Karpas-422 (cell line): ENCODE data around the gene TTYH1. TPM values are rescaled to one million over a fixed set of nuclear protein-coding genes. Genes with fewer than 3 reads are reported as not detected.
"Not testable (repeated sequence)": the region's sequence is repeated elsewhere in the genome, so short reads cannot be mapped to it uniquely, and the experiment has no call there.

Experiments
- DNase-seq: peaks from one replicate; pipeline ENCODE4 v3.0.0-alpha.2; 2015
- H2AFZ ChIP-seq: fragments of 200-600 bp; sonication (generic); 2 replicates; pipeline ENCODE4 v1.6.1; 2014; ENCODE audit warnings: antibody characterized with exemption, low read length, mixed read lengths
- H3K27ac ChIP-seq: fragments of 200-600 bp; sonication (generic); 2 replicates; pipeline ENCODE4 v1.5.1; 2014; ENCODE audit warnings: mild to moderate bottlenecking, low read length, moderate library complexity
- H3K27me3 ChIP-seq: fragments of 200-600 bp; sonication (generic); 2 replicates; pipeline ENCODE4 v1.6.1; 2014; ENCODE audit warnings: low read length, mixed read lengths
- H3K36me3 ChIP-seq: fragments of 200-600 bp; sonication (generic); 2 replicates; pipeline ENCODE4 v1.6.1; 2014; ENCODE audit warnings: low read length, mixed read lengths; ENCODE audit not compliant: insufficient read depth
- H3K4me1 ChIP-seq: fragments of 200-600 bp; sonication (generic); 2 replicates; pipeline ENCODE4 v1.6.1; 2014; ENCODE audit warnings: mild to moderate bottlenecking, low read length, mixed read lengths
- H3K4me2 ChIP-seq: fragments of 200-600 bp; sonication (generic); 2 replicates; pipeline ENCODE4 v1.6.1; 2014; ENCODE audit warnings: low read length, low read depth, mild to moderate bottlenecking; ENCODE audit not compliant: poor library complexity, severe bottlenecking
- H3K4me3 ChIP-seq: fragments of 200-600 bp; sonication (generic); 2 replicates; pipeline ENCODE4 v1.5.1; 2014; ENCODE audit warnings: mild to moderate bottlenecking, antibody characterized with exemption, low read length, mixed read lengths
- H3K79me2 ChIP-seq: fragments of 200-600 bp; sonication (generic); 2 replicates; pipeline ENCODE4 v1.6.1; 2014; ENCODE audit warnings: mild to moderate bottlenecking, low read length, mixed read lengths
- H3K9ac ChIP-seq: fragments of 200-600 bp; sonication (generic); 2 replicates; pipeline ENCODE4 v1.6.0; 2014; ENCODE audit warnings: low read length
- H3K9me2 ChIP-seq: fragments of 200-600 bp; sonication (generic), shearing (Covaris generic); replicated peaks from 2 replicates; pipeline ENCODE4 v1.6.0; 2014; ENCODE audit warnings: mild to moderate bottlenecking, low read length, moderate library complexity; ENCODE audit not compliant: insufficient read depth
- H3K9me3 ChIP-seq: fragments of 300-700, 200-600 bp; sonication (generic); 2 replicates; pipeline ENCODE4 v1.6.1; 2014; ENCODE audit warnings: low read length, mixed read lengths
- H4K20me1 ChIP-seq: fragments of 200-600 bp; sonication (generic); 2 replicates; pipeline ENCODE4 v1.6.1; 2014; ENCODE audit warnings: mild to moderate bottlenecking, antibody characterized with exemption, low read length, low read depth; ENCODE audit not compliant: insufficient read depth
- total RNA-seq: library from RNA; depleted of rRNA; stranded (reverse); fragments of >200 nt; shearing (Covaris generic); gene quantifications from 2 replicates; pipeline ENCODE4 v1.2.3, GENCODE V29; 2014; ENCODE audit warnings: low replicate concordance

TTYH1 gene
- total RNA-seq, 1 experiment from 2014 or later: not detected

DNA sequence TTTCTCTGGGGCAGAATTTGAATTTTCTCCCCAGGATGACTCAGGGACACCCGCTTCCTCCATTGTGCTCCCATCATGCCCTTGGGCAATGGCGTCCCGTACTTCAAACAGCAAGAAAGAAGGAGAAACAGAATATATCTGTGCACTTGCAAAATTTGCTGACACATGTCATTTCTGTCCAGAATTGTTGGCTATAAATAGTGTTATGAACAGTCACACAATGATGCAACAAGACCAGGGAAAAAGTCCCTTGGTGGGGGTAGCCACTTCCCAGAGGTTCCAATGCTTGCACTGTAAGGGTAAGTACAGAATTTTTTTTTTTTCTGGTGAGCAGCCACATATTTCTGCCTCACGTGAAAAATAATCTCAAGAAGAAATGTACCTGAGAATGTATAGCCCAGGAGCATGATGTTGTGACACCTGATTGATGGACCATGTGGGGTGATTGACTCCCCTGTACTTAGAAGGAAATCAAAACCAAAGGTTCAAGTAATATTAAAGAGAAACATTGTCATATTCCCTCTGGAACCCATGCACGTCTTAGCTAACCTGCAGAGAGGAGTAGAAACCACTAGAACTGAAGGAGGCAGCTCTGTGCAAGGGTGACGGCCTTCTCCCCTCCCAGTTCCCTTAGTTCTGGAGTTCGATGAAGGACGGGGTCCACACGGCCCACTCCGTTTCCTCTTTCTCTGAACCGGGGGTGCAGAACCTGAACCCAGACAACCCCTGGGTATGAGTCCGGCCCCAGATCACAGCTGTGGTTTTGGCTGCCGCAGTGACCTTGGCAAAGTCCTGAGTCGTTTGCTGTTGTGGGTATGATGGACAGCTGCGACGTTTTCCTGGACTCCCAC lies 41.3 kb upstream of the TTYH1 start:
- peak overlapping the region; percentile 54; the same call in 1 of the 2 replicates for H2AFZ ChIP-seq
- 0 out of 2 replicates have a peak overlapping the region, but pooled peaks have one; percentile 7 for H3K4me3 ChIP-seq
- peak overlapping the region; percentile 10 for H3K4me2 ChIP-seq
- H4K20me1 ChIP-seq: no peaks in the 10 kb centered on the region
- no peaks in the 10 kb centered on the region for H3K79me2 ChIP-seq
- DNase-seq: no peak
- H3K9me2 ChIP-seq: no peaks in the 10 kb centered on the region
- no peak overlapping the region for H3K27ac ChIP-seq
- H3K4me1 ChIP-seq: peaks cover 20% of the 10 kb centered on the region
- H3K27me3 ChIP-seq: no peaks in the 10 kb centered on the region; the same call in 1 of the 2 replicates
- H3K9me3 ChIP-seq: no peaks in the 10 kb centered on the region
- no peak overlapping the region for H3K9ac ChIP-seq
- no peaks in the 10 kb centered on the region for H3K36me3 ChIP-seq

- H3K36me3 ChIP-seq, H3K4me2 ChIP-seq, H2AFZ ChIP-seq, H3K9ac ChIP-seq, H3K4me3 ChIP-seq, DNase-seq, H4K20me1 ChIP-seq, H3K9me3 ChIP-seq, H3K79me2 ChIP-seq, H3K9me2 ChIP-seq, H3K27ac ChIP-seq, H3K27me3 ChIP-seq: not testable (repeated sequence)
- peaks cover 20% of the 10 kb centered on the region for H3K4me1 ChIP-seq
These were observed 39.9 kb upstream of the TTYH1 start for GRCh38 chr19:54375181-54375938.

DNA sequence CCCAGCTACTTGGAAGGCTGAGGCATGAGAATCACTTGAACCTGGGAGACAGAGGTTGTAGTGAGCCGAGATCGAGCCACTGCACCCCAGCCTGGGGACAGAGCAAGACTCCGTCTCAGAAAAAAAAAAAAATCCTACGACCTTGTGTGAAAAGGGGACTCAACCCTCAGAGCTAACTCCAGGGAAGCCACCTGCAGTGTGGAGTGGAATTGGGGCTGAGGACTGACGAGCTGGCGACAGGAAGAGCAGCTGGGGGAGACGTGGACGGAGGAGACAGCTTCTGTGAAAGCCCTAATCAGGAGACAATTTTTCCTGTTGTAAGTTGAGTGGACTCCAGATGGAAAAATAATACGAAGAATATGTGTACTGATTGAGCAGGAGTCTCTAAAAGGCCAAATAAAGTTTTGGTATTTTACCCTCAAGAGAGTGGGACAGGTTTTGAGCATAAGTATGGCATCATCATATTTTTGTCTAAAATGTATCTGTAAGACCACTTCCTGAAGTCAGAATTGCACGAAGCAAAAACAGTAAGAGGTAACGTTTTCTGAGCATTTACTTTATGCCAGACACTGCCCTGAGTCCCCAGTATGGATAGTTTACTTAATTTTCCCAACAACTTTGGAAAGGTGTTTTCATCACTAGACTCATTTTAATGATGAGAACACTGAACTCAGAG lies 38.5 kb upstream of the TTYH1 start:
- H3K9me2 ChIP-seq: no peaks in the 10 kb centered on the region
- H3K36me3 ChIP-seq: no peaks in the 10 kb centered on the region
- no peak overlapping the region for H3K9ac ChIP-seq
- no peaks in the 10 kb centered on the region for H3K79me2 ChIP-seq
- H3K9me3 ChIP-seq: no peaks in the 10 kb centered on the region
- H3K4me2 ChIP-seq: no peak overlapping the region
- H3K4me1 ChIP-seq: peaks cover 20% of the 10 kb centered on the region
- no peak overlapping the region for H3K27ac ChIP-seq
- DNase-seq: no peak
- H2AFZ ChIP-seq: no peak overlapping the region
- H3K27me3 ChIP-seq: no peaks in the 10 kb centered on the region; the same call in 1 of the 2 replicates
- no peaks in the 10 kb centered on the region for H4K20me1 ChIP-seq
- H3K4me3 ChIP-seq: no peak overlapping the region

GRCh38 chr19:54379187-54379678 lies 36.0 kb upstream of the TTYH1 start:
- Histone ChIP-seq H3K4me2 (no peak overlapping the region), H3K4me3 (no peak overlapping the region)

DNA sequence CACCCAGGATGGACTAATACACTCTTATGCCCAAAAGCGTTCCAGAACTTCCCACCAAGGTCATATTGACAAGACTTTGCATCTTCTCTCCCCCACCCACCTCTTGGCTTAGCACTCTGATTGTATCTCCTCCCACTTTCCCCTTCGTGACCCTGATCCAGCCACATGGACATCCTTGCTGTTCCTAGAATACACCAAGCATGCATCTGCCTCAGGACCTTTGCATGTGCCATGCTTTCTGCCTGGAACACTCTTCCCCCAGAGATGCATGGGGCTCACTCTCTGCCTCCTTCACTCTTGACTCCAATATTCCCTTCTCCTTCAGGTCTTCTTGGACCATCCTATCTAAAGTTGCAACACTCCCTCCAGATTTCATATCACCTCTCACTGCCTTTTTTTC lies 34.4 kb upstream of the TTYH1 start:
- Histone ChIP-seq H3K4me2 (no peak overlapping the region), H3K4me3 (no peak overlapping the region), H3K27ac (no peak overlapping the region), H3K79me2 (no peaks in the 10 kb centered on the region), H3K4me1 (peaks cover 13% of the 10 kb centered on the region), H3K9ac (no peak overlapping the region), H3K36me3 (no peaks in the 10 kb centered on the region), H3K27me3 (no peaks in the 10 kb centered on the region; the same call in 1 of the 2 replicates), H2AFZ (no peak overlapping the region), H3K9me2 (no peaks in the 10 kb centered on the region), H4K20me1 (no peaks in the 10 kb centered on the region), H3K9me3 (no peaks in the 10 kb centered on the region)
- no peak for DNase-seq

More at GRCh38 chr19:54379187-54379678, 36.0 kb upstream of the TTYH1 start:
- H3K27me3 ChIP-seq: no peaks in the 10 kb centered on the region; the same call in 1 of the 2 replicates
- H3K9me3 ChIP-seq: no peaks in the 10 kb centered on the region
- H3K4me1 ChIP-seq: peaks cover 13% of the 10 kb centered on the region
- H2AFZ ChIP-seq: no peak overlapping the region
- H3K9me2 ChIP-seq: no peaks in the 10 kb centered on the region
- no peak overlapping the region for H3K27ac ChIP-seq
- DNase-seq: no peak
- H3K36me3 ChIP-seq: no peaks in the 10 kb centered on the region
- H3K79me2 ChIP-seq: no peaks in the 10 kb centered on the region
- H4K20me1 ChIP-seq: no peaks in the 10 kb centered on the region
- H3K9ac ChIP-seq: no peak overlapping the region

DNA sequence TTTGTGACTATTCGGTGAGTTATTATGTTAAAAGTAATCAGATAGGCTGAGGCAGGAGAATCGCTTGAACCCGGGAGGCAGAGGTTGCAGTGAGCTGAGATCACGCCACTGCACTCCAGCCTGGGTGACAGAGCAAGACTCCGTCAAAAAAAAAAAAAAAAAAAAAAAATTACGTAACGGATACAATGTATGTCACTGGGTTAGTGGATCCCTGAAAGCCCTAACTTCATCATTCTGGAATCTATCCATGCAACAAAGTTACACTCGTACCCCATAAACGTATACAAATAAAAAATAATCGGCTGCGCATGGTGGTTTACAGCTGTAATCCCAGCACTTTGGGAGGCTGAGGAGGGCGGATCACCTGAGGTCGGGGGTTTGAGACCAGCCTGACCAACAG lies 33.2 kb upstream of the TTYH1 start:
- H3K9me3 ChIP-seq, H3K4me2 ChIP-seq, H3K27ac ChIP-seq, H3K79me2 ChIP-seq, H3K27me3 ChIP-seq, H3K9me2 ChIP-seq, H3K4me3 ChIP-seq, H4K20me1 ChIP-seq, H3K9ac ChIP-seq, H2AFZ ChIP-seq, DNase-seq, H3K36me3 ChIP-seq: not testable (repeated sequence)
- peaks cover 13% of the 10 kb centered on the region for H3K4me1 ChIP-seq

DNA sequence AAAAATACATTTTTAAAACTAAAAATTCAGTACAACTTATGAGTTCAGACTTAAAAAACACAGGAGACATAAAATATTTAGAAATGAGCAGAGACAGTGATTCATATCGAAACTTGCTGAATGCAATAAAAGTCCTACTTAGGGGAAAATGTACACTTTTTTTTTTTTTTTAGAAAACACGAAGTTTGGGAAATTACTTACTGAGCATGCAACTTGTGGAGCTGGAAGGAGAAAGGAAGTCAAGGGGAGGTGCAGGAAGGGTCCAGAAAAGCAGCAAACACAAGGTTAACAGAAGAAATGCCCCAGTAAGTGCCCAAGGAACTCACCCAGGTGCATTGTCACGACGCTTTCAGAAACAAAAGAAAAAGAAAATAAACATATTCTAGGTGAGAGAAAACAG lies 31.9 kb upstream of the TTYH1 start:
- Histone ChIP-seq H4K20me1 (no peaks in the 10 kb centered on the region), H3K4me3 (no peak overlapping the region), H3K9me3 (no peaks in the 10 kb centered on the region), H3K36me3 (no peaks in the 10 kb centered on the region), H3K9ac (no peak overlapping the region), H3K9me2 (no peaks in the 10 kb centered on the region), H3K27me3 (no peaks in the 10 kb centered on the region; the same call in 1 of the 2 replicates), H3K4me1 (peaks cover 12% of the 10 kb centered on the region), H3K79me2 (no peaks in the 10 kb centered on the region), H3K27ac (no peak overlapping the region), H2AFZ (no peak overlapping the region), H3K4me2 (no peak overlapping the region)
- no peak for DNase-seq
